NB4 (cell line): ENCODE measurements around the gene ALDH1A2.
"Not testable (repeated sequence)": the region's sequence is repeated elsewhere in the genome, so short reads cannot be mapped to it uniquely, and the experiment has no call there.

Source experiments
- DNase-seq: peaks from one replicate; pipeline ENCODE4 v3.0.0; 2010; ENCODE audit warnings: low read depth
- H3K4me3 ChIP-seq: one replicate; pipeline ENCODE4 v1.5.1; 2011; ENCODE audit warnings: mild to moderate bottlenecking, low read depth, low read length, moderate library complexity
- CTCF ChIP-seq: IDR thresholded peaks from one replicate; pipeline ENCODE4 v1.5.1; 2012; ENCODE audit warnings: low read depth, low read length
- MAX ChIP-seq: IDR thresholded peaks from 2 replicates; pipeline ENCODE4 v1.6.1; 2011; ENCODE audit warnings: low read depth, low read length
- MYC ChIP-seq: IDR thresholded peaks from 2 replicates; pipeline ENCODE4 v1.6.1; 2011; ENCODE audit warnings: low read depth, low read length
- POLR2A ChIP-seq: IDR thresholded peaks from 2 replicates; pipeline ENCODE4 v1.6.1; 2011; ENCODE audit warnings: mild to moderate bottlenecking; ENCODE audit not compliant: insufficient read length; ENCODE audit errors: extremely low read depth

ALDH1A2 gene

GRCh38 chr15:58014040-58014439 is 51.5 kb downstream of the ALDH1A2 start:
- no peak overlapping the region for H3K4me3 ChIP-seq
- no peak for TF ChIP-seq MAX
- no peak for DNase-seq

- DNase-seq = no peak
- no peak overlapping the region for H3K4me3 ChIP-seq
Observed at GRCh38 chr15:58010983-58011382, 54.5 kb downstream of the ALDH1A2 start.

DNA sequence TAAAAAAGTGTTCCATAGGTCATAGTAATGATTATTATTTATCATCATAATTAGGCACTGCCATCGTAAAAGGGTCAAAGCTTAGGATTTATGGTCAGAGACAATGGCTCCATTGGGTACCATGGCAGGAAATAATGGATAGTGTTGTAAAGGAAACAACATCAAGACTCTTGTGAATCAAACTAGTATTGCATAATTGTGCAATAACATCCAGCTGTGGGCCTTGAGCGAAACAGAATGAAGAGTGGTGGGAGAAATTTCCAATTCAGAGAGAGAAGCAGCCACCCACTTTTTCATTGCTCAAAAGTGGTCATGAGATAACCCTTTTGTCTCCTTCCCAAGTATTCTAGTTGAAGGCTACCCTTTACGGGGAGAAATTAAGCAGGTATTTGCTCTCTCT is 61.7 kb downstream of the ALDH1A2 start:
- DNase-seq = no peak
- no peak overlapping the region for H3K4me3 ChIP-seq
- TF ChIP-seq CTCF = no peak
- TF ChIP-seq POLR2A = no peak

More at GRCh38 chr15:58010983-58011382, 54.5 kb downstream of the ALDH1A2 start:
- TF ChIP-seq MYC (no peak), POLR2A (no peak), MAX (no peak), CTCF (no peak)

- no peak for DNase-seq
- TF ChIP-seq POLR2A (no peak), CTCF (no peak), MYC (no peak), MAX (no peak)
- H3K4me3 ChIP-seq = no peak overlapping the region
Observed at GRCh38 chr15:58002338-58003126, 63.0 kb downstream of the ALDH1A2 start.

- not testable (repeated sequence) for H3K4me3 ChIP-seq, DNase-seq
Observed at GRCh38 chr15:57999699-58000098, 65.8 kb downstream of the ALDH1A2 start.

DNA sequence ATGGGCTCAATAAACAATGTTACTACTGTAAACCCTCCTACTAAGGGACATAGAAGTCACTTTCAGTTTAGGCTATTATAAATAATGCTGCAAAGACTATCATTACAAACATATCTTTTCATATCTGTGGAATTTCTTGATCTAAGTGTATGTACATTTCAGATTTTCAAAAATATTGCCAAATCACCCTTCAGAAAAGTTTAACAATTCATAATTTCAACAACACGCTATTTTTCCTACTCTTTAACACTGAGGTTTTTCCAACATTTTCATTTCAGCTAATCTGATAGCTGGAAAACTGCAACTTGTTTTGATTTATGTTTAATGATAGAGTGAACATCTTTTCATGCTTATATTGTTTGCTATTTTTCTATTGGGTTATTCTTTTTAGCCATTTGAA is 69.0 kb downstream of the ALDH1A2 start:
- no peak for DNase-seq
- TF ChIP-seq POLR2A (no peak), MAX (no peak), CTCF (no peak), MYC (no peak)
- H3K4me3 ChIP-seq = no peak overlapping the region
